K562 (cell line): Measurements from ENCODE around the gene CD38.

Experiments used
- BMI1 ChIP-seq: fragments of 150-350 bp; IDR thresholded peaks from 2 replicates; pipeline ENCODE4 v1.6.1; 2014; ENCODE audit warnings: low read length
- RNF219 ChIP-seq: fragments of 250-450 bp; sonication (Bioruptor Pico); IDR thresholded peaks from 2 replicates; pipeline ENCODE4 v1.5.0; 2022; ENCODE audit warnings: mild to moderate bottlenecking
- TF ChIP-seq, protein P1 (sequence below), 3 experiments: IDR thresholded peaks in 2 of 3; conservative IDR thresholded peaks in 1 of 3; 2 replicates each; pipeline ENCODE4 v1.5.1; 2011 to 2012; ENCODE audit warnings: low read length in 3 of 3, mild to moderate bottlenecking in 3 of 3, control low read depth in 2 of 3, improper control_type of control experiment in 1 of 3, inconsistent platforms in 1 of 3, low read depth in 1 of 3, mixed read lengths in 1 of 3, moderate library complexity in 1 of 3; ENCODE audit not compliant: insufficient read depth in 2 of 3

DNA sequence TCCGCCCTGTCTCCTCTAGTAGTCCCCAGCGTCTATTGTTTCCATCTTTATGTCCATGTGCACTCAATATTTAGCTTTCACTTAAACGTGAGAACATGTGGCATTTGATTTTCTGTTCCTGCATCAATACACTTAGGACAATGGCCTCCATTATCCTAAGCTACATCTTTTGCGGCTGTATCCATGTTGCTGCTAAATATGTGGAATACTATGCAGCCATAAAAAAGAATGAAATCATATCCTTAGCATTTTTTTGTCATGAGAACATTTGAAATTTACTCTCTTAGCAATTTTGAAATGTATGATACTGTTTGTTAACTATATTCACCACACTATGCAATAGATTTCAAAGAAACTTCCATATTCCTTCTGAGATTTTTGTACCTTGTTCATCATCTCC lies 19.8 kb upstream of the CD38 start:
- TF ChIP-seq, protein P1, sequence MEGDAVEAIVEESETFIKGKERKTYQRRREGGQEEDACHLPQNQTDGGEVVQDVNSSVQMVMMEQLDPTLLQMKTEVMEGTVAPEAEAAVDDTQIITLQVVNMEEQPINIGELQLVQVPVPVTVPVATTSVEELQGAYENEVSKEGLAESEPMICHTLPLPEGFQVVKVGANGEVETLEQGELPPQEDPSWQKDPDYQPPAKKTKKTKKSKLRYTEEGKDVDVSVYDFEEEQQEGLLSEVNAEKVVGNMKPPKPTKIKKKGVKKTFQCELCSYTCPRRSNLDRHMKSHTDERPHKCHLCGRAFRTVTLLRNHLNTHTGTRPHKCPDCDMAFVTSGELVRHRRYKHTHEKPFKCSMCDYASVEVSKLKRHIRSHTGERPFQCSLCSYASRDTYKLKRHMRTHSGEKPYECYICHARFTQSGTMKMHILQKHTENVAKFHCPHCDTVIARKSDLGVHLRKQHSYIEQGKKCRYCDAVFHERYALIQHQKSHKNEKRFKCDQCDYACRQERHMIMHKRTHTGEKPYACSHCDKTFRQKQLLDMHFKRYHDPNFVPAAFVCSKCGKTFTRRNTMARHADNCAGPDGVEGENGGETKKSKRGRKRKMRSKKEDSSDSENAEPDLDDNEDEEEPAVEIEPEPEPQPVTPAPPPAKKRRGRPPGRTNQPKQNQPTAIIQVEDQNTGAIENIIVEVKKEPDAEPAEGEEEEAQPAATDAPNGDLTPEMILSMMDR (IDR thresholded peaks at IDR 0.05 in 2 of 3, conservative IDR thresholded peaks at IDR 0.05 in 1 of 3; ENCODE audit: insufficient read depth in 2 of 3, low read depth in 1 of 3, low read length in 3 of 3), result no peak
- TF ChIP-seq BMI1 (no peak), RNF219 (no peak)
